Heart left ventricle (tissue), 16 donors: ENCODE results near the gene EIF4G3. TPM values are rescaled to one million over a fixed set of nuclear protein-coding genes. Genes with fewer than 3 reads are reported as not detected.
"Not testable (repeated sequence)": the region's sequence is repeated elsewhere in the genome, so short reads cannot be mapped to it uniquely, and the experiment has no call there.

Experiments used
- ATAC-seq, 4 donors: fragments of 200-7000 bp; cut with Tn5 transposase; one replicate each; pipeline ENCODE4 v1.9.1; 2020 to 2022; ENCODE audit warnings: moderate library complexity in 4 of 4, mild to moderate bottlenecking in 3 of 4, moderate number of reproducible peaks in 1 of 4
- DNase-seq, 5 donors: peaks; one replicate each; pipeline ENCODE4 v3.0.0-alpha.2; 2020
- H3K27ac ChIP-seq, 12 donors: fragments of 200-600 bp; sonication (generic) in 4 of 12; one replicate each; pipeline versions ENCODE4 v1.5.0 to v1.8.0; 2016 to 2022; ENCODE audit warnings: mild to moderate bottlenecking in 2 of 12
- H3K27me3 ChIP-seq, 9 donors: fragments of 200-600 bp; sonication (generic) in 2 of 9; one replicate each; pipeline versions ENCODE4 v1.5.1 to v1.8.0; 2016 to 2022; ENCODE audit warnings: mild to moderate bottlenecking in 3 of 9
- H3K36me3 ChIP-seq, 9 donors: fragments of 200-600 bp; sonication (generic) in 2 of 9; one replicate each; pipeline versions ENCODE4 v1.5.0 to v1.8.0; 2018 to 2022; ENCODE audit warnings: mild to moderate bottlenecking in 2 of 9
- H3K4me1 ChIP-seq, 12 donors: fragments of 200-600 bp; sonication (generic) in 4 of 12; one replicate each; pipeline versions ENCODE4 v1.5.0 to v1.8.0; 2016 to 2022; ENCODE audit warnings: mild to moderate bottlenecking in 3 of 12
- H3K4me3 ChIP-seq, 12 donors: fragments of 200-600 bp; sonication (generic) in 4 of 12; one replicate each; pipeline versions ENCODE4 v1.5.0 to v1.8.0; 2017 to 2022; ENCODE audit warnings: mild to moderate bottlenecking in 9 of 12, moderate library complexity in 4 of 12
- H3K9me3 ChIP-seq, 12 donors: fragments of 200-600 bp; sonication (generic) in 4 of 12; one replicate each; pipeline versions ENCODE4 v1.5.0 to v1.8.0; 2016 to 2022; ENCODE audit warnings: mild to moderate bottlenecking in 1 of 12
- POLR2A ChIP-seq, 2 donors: fragments of 450-650 bp; IDR thresholded peaks; one replicate each; pipeline ENCODE4 v1.6.1; 2017; ENCODE audit warnings: antibody characterized with exemption in 2 of 2, mild to moderate bottlenecking in 2 of 2, moderate library complexity in 2 of 2
- WGBS, 4 donors: extraction: QIAGEN DNeasy Blood & Tissue Kit in 2 of 4; methylation state at CpG; one replicate each; pipeline versions ENCODE4 v1.1.5 to v1.1.7; 2013 to 2018; 5-methylcytosine and 5-hydroxymethylcytosine counted together
- intact Hi-C, 10 donors: fragments of 100-400 bp; cut with DNase I; formaldehyde crosslinking; loops; one replicate each; pipeline versions ENCODE4 v1.11.1 to v1.14.2; 2022
- polyA plus RNA-seq, 2 donors: library from polyadenylated mRNA; stranded (reverse); fragments of 200-250 nt; gene quantifications; one replicate each; pipeline ENCODE4 v1.2.3, GENCODE V29; 2013
- total RNA-seq, 9 donors: library from RNA; depleted of rRNA in 2 of 9; stranded (reverse); fragments of >200 nt in 2 of 9; fragmentation: NEBNext Ultra II Directional in 3 of 9; extraction: Animal tissue kit (Norgen Biotek cat#: 25700) in 3 of 9; gene quantifications; one replicate each; pipeline versions ENCODE4 v1.1.0 to v1.2.4, GENCODE V29; 2016 to 2023
- TF ChIP-seq, protein P1 (sequence below), 12 donors: fragments of 200-600 bp; sonication (generic) in 4 of 12; IDR thresholded peaks; one replicate each; pipeline versions ENCODE4 v1.5.0 to v1.8.0; 2018 to 2022; ENCODE audit warnings: antibody characterized with exemption in 12 of 12, mild to moderate bottlenecking in 5 of 12
- donor health status: ischemic (EF 13 %, LVEDD 7.1; RV severe dilation, severe dysfunction).
- donor health status: healthy with polysubstance abuse.
- donor health status: DM: no; HTN: yes; CAD: no.
- donor health status: DM: no; HTN: no; CAD: no.
- donor health status: ischemic (EF 25% LVEDD 6.9; RV normal size, moderate dysfunction).
- donor health status: ischemic (EF 25% LVEDD 5.7; RV mildly dilated, moderate dysfunction).
- donor health status: healthy.
- donor health status: DM: yes; HTN: yes; CAD: no.
- donor health status: ischemic (EF 35%, LVEDD 5.7; RV mildly dilated, moderate dysfunction).
- donor health status: nonischemic (EF 11% LVEDD 7.7; RV severe dilation, severe dysfunction).
- donor health status: DM: yes; HTN: yes; CAD: no.
- donor health status: PGD.
- donor health status: ischemic (EF 29% LVEDD 5.4; RV normal size, mild dysfunction).
- donor health status: nonischemic (EF 23%, LVEDD 6.1; RV moderate dilation, normal function).

EIF4G3 gene
- total and polyA plus RNA-seq, 11 donors: 14.6 to 49.0 (median 36.2) TPM

DNA sequence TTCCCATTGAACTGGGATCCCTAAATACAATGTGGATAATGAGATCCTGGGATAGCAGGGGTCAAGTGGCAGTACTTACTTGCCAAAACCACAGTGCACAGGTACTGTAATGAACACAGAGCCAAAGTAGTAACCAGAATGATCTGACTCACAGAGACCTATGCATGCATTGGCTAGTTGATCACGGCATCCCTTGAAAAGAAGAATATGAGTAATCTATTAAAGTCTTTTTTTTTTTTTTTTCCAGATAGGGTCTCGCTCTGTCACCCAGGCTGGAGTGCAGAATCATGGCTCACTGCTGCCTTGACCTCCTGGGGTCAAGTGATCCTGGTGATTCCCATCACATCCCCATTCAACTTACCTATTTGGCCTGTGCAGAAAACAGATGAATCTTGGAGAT lies 29.4 kb upstream of the EIF4G3 start:
- WGBS, 4 donors: 87 to 96% (median 91%) methylated on average over 2 of the region's 2 CpGs
- TF ChIP-seq, protein P1, sequence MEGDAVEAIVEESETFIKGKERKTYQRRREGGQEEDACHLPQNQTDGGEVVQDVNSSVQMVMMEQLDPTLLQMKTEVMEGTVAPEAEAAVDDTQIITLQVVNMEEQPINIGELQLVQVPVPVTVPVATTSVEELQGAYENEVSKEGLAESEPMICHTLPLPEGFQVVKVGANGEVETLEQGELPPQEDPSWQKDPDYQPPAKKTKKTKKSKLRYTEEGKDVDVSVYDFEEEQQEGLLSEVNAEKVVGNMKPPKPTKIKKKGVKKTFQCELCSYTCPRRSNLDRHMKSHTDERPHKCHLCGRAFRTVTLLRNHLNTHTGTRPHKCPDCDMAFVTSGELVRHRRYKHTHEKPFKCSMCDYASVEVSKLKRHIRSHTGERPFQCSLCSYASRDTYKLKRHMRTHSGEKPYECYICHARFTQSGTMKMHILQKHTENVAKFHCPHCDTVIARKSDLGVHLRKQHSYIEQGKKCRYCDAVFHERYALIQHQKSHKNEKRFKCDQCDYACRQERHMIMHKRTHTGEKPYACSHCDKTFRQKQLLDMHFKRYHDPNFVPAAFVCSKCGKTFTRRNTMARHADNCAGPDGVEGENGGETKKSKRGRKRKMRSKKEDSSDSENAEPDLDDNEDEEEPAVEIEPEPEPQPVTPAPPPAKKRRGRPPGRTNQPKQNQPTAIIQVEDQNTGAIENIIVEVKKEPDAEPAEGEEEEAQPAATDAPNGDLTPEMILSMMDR (IDR thresholded peaks at IDR 0.05): no peak
- TF ChIP-seq POLR2A (IDR thresholded peaks at IDR 0.05): no peak
- no peak for ATAC-seq

DNA sequence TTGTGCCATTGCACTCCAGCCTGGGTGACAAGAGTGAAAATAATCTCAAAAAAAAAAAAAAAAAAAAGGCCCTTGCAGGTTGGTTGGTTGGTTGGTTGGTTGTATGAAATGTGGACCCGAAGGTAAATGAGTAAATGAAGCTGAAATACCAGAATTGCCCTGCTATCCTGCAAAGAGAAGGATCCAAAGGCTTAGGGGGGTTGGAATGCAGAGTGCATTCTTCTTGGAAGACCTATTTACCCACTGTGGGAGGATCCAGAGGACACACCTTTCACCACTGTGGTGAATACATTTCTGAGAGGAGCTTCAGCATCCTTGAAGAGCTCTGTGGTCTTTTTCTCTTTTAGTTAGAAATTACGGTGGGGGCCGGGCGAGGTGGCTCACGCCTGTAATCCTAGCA lies 28.7 kb upstream of the EIF4G3 start:
- WGBS, 4 donors: 95 to 97% (median 96%) methylated on average over 5 of the region's 5 CpGs
- Histone ChIP-seq H3K4me1 (no peaks in the 10 kb centered on the region), H3K36me3 (no peaks in the 10 kb centered on the region), H3K27ac (no peak overlapping the region), H3K9me3 (no peaks in the 10 kb centered on the region), H3K27me3 (no peaks in the 10 kb centered on the region), H3K4me3 (no peak overlapping the region)
- intact Hi-C loops: no loop called here
- DNase-seq (no peak), ATAC-seq (no peak)
- TF ChIP-seq, protein P1 (IDR thresholded peaks at IDR 0.05): no peak
- TF ChIP-seq POLR2A (IDR thresholded peaks at IDR 0.05): no peak

More for the DNA sequence above, 29.4 kb upstream of the EIF4G3 start:
- Histone ChIP-seq H3K27ac (no peak overlapping the region), H3K4me3 (no peak overlapping the region), H3K36me3 (no peaks in the 10 kb centered on the region), H3K4me1 (no peaks in the 10 kb centered on the region), H3K9me3 (no peaks in the 10 kb centered on the region), H3K27me3 (no peaks in the 10 kb centered on the region)
- DNase-seq: no peak
- intact Hi-C loops: no loop called here

DNA sequence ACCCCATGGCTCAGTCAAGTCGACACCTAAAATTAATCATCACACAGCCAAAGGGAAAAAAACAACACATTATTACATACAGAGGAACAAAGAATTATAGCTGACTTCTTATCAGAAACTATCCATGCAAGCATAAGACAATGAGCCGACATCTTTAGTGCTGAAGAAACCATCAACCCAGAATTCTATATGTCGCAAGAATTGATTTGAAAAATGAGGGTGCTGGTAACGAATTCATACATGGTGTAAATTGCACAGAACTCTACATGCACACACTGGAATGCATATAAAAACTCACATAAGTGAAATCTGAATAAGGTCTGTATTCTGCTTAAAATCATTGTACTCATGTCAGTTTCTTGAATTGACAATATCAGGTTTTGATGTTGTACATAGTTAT lies 25.0 kb upstream of the EIF4G3 start:
- Histone ChIP-seq H3K4me1 (no peaks in the 10 kb centered on the region), H3K27me3 (no peaks in the 10 kb centered on the region), H3K9me3 (no peaks in the 10 kb centered on the region), H3K27ac (no peak overlapping the region), H3K4me3 (no peak overlapping the region), H3K36me3 (no peaks in the 10 kb centered on the region)
- 88 to 95% (median 93%) methylated on average over 4 of the region's 4 CpGs for WGBS, 4 donors
- no peak for DNase-seq
- intact Hi-C loops: no loop called here
- no peak for ATAC-seq
- no peak for TF ChIP-seq POLR2A (IDR thresholded peaks at IDR 0.05)
- TF ChIP-seq, protein P1 (IDR thresholded peaks at IDR 0.05): no peak

DNA sequence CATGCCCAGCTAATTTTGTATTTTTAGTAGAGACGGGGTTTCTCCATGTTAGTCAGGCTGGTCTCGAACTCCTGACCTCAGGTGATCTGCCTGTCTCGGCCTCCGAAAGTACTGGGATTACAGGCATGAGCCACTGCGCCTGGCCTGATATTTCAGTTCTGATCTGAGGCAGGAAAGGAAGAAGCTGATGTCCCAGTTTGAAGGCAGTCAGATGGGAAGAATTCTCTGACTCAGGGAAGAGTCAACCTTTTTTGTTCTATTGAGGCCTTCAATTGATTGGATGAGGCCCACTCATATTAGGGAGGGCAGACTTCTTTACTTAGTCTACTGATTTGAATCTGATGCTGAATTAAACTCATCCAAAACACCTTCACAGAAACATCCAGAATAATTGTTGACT lies 24.5 kb upstream of the EIF4G3 start:
- H3K27ac ChIP-seq, H3K4me1 ChIP-seq, H3K9me3 ChIP-seq, H3K36me3 ChIP-seq, DNase-seq, ATAC-seq, H3K27me3 ChIP-seq, H3K4me3 ChIP-seq, intact Hi-C loops: not testable (repeated sequence)
- WGBS, 4 donors: 89 to 97% (median 96%) methylated on average over 5 of the region's 5 CpGs

DNA sequence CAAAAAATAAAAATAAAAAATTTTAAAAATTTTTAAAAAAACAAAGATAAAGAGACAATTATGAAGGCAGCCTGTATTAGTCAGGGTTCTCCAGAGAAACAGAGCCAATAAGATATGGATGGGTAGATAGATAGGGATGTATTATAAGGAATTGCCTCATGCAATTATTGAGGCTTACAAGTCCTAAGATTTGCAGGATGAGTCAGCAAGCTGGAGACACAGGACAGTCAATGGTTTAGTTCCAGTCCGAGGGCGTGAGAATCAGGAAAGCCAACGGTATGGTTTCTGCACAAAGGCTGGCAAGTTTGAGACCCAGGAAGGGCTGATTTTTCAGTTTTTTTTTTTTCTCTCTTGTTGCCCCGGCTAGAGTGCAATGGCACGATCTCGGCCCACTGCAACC lies 24.1 kb upstream of the EIF4G3 start:
- H3K27me3 ChIP-seq: no peaks in the 10 kb centered on the region
- no peaks in the 10 kb centered on the region for H3K36me3 ChIP-seq
- ATAC-seq (no peak), DNase-seq (no peak)
- intact Hi-C loops: no loop called here
- no peak overlapping the region for H3K27ac ChIP-seq
- WGBS, 4 donors: 85 to 91% (median 88%) methylated on average over 6 of the region's 6 CpGs
- no peak for TF ChIP-seq POLR2A (IDR thresholded peaks at IDR 0.05)
- TF ChIP-seq, protein P1 (IDR thresholded peaks at IDR 0.05): no peak
- no peak overlapping the region for H3K4me3 ChIP-seq
- H3K9me3 ChIP-seq: no peaks in the 10 kb centered on the region
- no peaks in the 10 kb centered on the region for H3K4me1 ChIP-seq
